ENCODE measurements around the gene ETS1. TPM values are rescaled to one million over a fixed set of nuclear protein-coding genes. Genes with fewer than 3 reads are reported as not detected.

ETS1 gene
- total RNA-seq, 1 donor from 2014 or later, result 88.0 TPM

- Histone ChIP-seq H3K4me1 (peaks cover 2 to 10% of the 10 kb centered on the region in 2 donors), H3K36me3 (no peaks in the 10 kb centered on the region), H3K9me3 (no peaks in the 10 kb centered on the region), H3K27ac (peak overlapping the region; percentile 31 to 36), H3K4me3 (peak overlapping the region; percentile 58 to 79), H3K27me3 (no peaks in the 10 kb centered on the region)
- peak in 1 of 2 donors; percentile 68 for DNase-seq (ENCODE audit: low spot score in 2 of 2)
- intact Hi-C loops (cut with DNase I), result no loop called here
- no peak for TF ChIP-seq CTCF (IDR thresholded peaks at IDR 0.05)
Observed at GRCh38 chr11:128549256-128549944, 38.0 kb downstream of the ETS1 start.

GRCh38 chr11:128548649-128549255, 38.6 kb downstream of the ETS1 start:
- Histone ChIP-seq H3K4me1 (peaks cover 2 to 10% of the 10 kb centered on the region in 2 donors), H3K36me3 (no peaks in the 10 kb centered on the region), H3K27me3 (no peaks in the 10 kb centered on the region), H3K9me3 (no peaks in the 10 kb centered on the region), H3K27ac (peak overlapping the region; percentile 31 to 46), H3K4me3 (peak overlapping the region; percentile 58 to 79)
- peak in 1 of 2 donors; percentile 70 for DNase-seq (ENCODE audit: low spot score in 2 of 2)
- intact Hi-C loops (cut with DNase I), result no loop called here
- TF ChIP-seq CTCF (IDR thresholded peaks at IDR 0.05), result no peak

- intact Hi-C loops (cut with DNase I), result no loop called here
- no peaks in the 10 kb centered on the region for H3K36me3 ChIP-seq
- H3K27ac ChIP-seq, result peak overlapping the region; percentile 31 to 46
- TF ChIP-seq CTCF (IDR thresholded peaks at IDR 0.05), result no peak
- no peaks in the 10 kb centered on the region for H3K9me3 ChIP-seq
- no peaks in the 10 kb centered on the region for H3K27me3 ChIP-seq
- H3K4me1 ChIP-seq, result peaks cover 2 to 11% of the 10 kb centered on the region in 2 donors
- H3K4me3 ChIP-seq, result peak overlapping the region; percentile 58 to 79
- no peak for DNase-seq (ENCODE audit: low spot score in 2 of 2)
Observed at GRCh38 chr11:128547946-128548648, 39.3 kb downstream of the ETS1 start.

GRCh38 chr11:128546916-128547315, 40.4 kb downstream of the ETS1 start:
- no peak overlapping the region for H3K27ac ChIP-seq
- H3K27me3 ChIP-seq, result no peaks in the 10 kb centered on the region
- intact Hi-C loops (cut with DNase I), result no loop called here
- peaks cover 2 to 11% of the 10 kb centered on the region in 2 donors for H3K4me1 ChIP-seq
- DNase-seq (ENCODE audit: low spot score in 2 of 2), result no peak
- H3K9me3 ChIP-seq, result no peaks in the 10 kb centered on the region
- H3K36me3 ChIP-seq, result no peaks in the 10 kb centered on the region
- H3K4me3 ChIP-seq, result no peak overlapping the region
- TF ChIP-seq CTCF (IDR thresholded peaks at IDR 0.05), result no peak

GRCh38 chr11:128544471-128545051, 42.8 kb downstream of the ETS1 start:
- no peaks in the 10 kb centered on the region for H3K27me3 ChIP-seq
- peaks cover 2 to 11% of the 10 kb centered on the region in 2 donors for H3K4me1 ChIP-seq
- H3K27ac ChIP-seq, result no peak overlapping the region
- DNase-seq (ENCODE audit: low spot score in 2 of 2), result no peak
- no peaks in the 10 kb centered on the region for H3K9me3 ChIP-seq
- TF ChIP-seq CTCF (IDR thresholded peaks at IDR 0.05), result no peak
- intact Hi-C loops (cut with DNase I), result no loop called here
- H3K36me3 ChIP-seq, result no peaks in the 10 kb centered on the region
- no peak overlapping the region for H3K4me3 ChIP-seq
